GM12891 (cell line): Measurements from ENCODE around the gene AMDHD2.

Experiments used
- POLR2A ChIP-seq: IDR thresholded peaks from 2 replicates; pipeline ENCODE4 v1.6.1; 2011; ENCODE audit warnings: low read depth, low read length, control low read depth
- TAF1 ChIP-seq: IDR thresholded peaks from 2 replicates; pipeline ENCODE4 v1.6.1; 2011; ENCODE audit warnings: low read depth, low read length, control low read depth

DNA sequence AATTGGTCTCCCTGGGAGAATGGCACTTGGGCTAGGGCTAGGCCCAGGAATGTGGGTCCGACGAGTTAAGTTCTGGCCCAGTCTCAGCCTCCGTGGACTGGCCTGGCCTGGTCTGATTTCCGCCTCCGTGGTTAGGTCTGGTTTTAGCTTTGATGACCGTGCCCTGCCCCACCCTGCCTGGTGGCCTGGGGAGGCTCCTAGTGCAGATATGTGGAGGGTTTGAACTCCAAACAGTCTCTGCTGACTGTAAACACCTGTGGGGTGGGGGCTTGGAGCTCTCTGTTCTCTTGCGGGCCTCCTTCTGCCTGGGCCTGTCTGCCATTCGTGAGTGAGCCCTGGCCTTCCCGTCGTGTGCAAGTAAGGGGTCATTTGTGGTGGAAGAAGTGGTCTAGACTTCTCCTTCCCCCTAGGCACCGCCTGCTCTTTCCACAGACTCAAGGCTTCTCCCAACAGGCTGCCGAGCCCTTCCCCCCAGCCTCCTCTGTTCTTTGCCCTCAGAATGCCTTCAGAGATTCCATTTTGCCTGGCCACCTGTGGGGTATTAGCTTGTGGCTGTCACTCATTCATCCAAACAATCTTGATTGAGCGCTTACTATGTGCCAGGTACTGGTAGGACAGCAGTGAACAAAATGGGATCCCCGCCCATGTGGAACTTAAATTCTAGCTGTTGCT is 4.9 kb upstream of the AMDHD2 start:
- TF ChIP-seq TAF1 (no peak), POLR2A (no peak)
